Endothelial cell of umbilical vein (primary cell): ENCODE data around the gene TYW5.

Source experiments
- CTCF ChIP-seq, 2 donors: IDR thresholded peaks; 1 replicate in 1 of 2; 2 replicates in 1 of 2; pipeline ENCODE4 v1.5.1; 2011; ENCODE audit warnings: low read length in 2 of 2, mild to moderate bottlenecking in 2 of 2, moderate library complexity in 2 of 2, control low read depth in 1 of 2, inconsistent platforms in 1 of 2, low read depth in 1 of 2; ENCODE audit not compliant: insufficient read depth in 1 of 2; ENCODE audit errors: extremely low read depth in 1 of 2
- POLR2AphosphoS5 ChIP-seq: IDR thresholded peaks from 2 replicates; pipeline ENCODE4 v1.6.1; 2012; ENCODE audit warnings: low read depth, mild to moderate bottlenecking, control low read depth, low read length, moderate library complexity; ENCODE audit not compliant: insufficient read depth

GRCh38 chr2:199966976-199967375, 11.7 kb upstream of the TYW5 start:
- no peak for TF ChIP-seq CTCF (IDR thresholded peaks at IDR 0.05; ENCODE audit: extremely low read depth in 1 of 2, insufficient read depth in 1 of 2, low read depth in 1 of 2, low read length in 2 of 2)
- TF ChIP-seq POLR2AphosphoS5 = no peak
